ENCODE measurements around the gene TAS2R46.

TAS2R46 gene

DNA sequence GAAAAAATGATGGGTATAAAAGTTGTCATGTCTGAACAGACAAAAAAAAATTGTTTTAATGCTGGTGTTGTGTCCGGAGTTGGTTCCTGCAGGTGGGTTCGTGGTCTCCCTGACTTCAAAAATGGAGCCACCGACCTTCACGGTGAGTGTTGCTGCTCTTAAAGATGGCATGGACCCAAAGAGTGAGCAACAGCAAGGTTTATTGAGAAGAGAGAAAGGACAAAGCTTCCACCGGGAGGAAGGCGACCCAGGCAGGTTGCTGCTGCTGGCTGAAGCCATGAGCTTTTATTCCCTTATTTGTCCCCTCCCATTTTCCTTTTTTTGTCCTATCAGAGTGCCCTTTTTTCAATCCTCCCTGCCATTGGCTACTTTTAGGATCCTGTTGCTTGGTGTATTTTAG, 30.8 kb downstream of the TAS2R46 start, which contains the start of gene TAS2R31:
Gene TAS2R31, minus strand, starts transcription at position 101 of the 400 bp plus-strand sequence. Its CDS starts 72 bp downstream, at position 29.
- TF ChIP-seq, protein P1, sequence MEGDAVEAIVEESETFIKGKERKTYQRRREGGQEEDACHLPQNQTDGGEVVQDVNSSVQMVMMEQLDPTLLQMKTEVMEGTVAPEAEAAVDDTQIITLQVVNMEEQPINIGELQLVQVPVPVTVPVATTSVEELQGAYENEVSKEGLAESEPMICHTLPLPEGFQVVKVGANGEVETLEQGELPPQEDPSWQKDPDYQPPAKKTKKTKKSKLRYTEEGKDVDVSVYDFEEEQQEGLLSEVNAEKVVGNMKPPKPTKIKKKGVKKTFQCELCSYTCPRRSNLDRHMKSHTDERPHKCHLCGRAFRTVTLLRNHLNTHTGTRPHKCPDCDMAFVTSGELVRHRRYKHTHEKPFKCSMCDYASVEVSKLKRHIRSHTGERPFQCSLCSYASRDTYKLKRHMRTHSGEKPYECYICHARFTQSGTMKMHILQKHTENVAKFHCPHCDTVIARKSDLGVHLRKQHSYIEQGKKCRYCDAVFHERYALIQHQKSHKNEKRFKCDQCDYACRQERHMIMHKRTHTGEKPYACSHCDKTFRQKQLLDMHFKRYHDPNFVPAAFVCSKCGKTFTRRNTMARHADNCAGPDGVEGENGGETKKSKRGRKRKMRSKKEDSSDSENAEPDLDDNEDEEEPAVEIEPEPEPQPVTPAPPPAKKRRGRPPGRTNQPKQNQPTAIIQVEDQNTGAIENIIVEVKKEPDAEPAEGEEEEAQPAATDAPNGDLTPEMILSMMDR (conservative IDR thresholded peaks at IDR 0.05), result no peak
- no peak within 1 kb of the TSS for H3K27ac ChIP-seq

DNA sequence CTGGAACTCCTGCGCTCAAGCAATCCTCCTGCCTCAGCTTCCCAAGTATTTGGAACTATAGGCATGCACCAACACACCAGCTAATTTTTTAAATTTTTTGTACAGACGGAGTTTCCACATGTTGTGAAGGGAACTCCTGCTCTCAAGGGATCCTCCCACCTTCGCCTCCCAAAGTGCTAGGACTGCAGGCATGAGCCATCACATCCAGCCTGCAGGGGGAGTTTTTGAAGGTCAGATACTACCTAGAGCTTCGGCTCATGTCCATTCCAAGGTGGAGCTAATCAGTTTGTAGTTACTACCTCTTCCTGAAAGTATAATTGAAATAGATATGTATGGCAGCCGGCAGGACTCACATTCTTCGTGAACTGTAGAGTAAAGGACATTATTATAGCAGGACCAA, 36.0 kb downstream of the TAS2R46 start:
- H3K27ac ChIP-seq, result no peak overlapping the region
- TF ChIP-seq, protein P1 (conservative IDR thresholded peaks at IDR 0.05), result peak; percentile 10; the same call in 1 of the 2 replicates

DNA sequence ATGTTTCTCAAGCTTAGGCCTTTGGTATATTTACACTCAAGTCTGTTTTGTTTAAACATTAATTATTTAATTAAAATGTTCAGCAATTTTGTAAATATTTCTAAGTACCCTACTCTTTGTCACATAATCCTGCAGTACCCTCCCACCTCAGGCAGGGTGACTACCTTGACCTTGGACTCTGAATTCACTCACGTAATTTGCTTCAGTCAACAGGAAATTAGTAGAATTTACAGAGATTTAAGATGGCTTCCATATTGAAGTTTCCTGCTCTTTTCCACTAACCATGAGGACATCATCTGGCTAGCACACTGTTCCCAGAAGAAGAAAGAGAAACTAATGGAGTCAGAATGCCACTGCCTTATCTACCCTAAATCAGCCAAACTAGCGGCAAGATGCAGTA, 38.7 kb downstream of the TAS2R46 start:
- TF ChIP-seq, protein P1 (conservative IDR thresholded peaks at IDR 0.05), result no peak

DNA sequence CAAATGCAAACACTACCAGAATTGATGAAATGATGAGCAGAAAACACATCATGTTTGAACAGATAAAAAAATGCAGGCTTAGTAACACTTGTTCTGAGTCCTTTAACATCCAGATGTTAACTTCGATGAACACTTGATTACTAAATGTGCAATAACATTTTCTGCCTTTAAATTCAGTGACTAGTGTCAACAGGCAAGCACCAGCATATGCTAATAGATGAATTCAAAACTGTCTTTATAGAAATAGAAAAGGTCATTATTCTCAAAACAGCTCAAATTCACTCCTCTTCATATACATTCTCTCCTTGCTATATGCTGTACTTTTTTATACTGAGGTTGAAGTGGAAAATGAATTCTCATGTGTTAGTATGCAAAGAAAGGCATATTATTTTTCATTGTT, 39.6 kb downstream of the TAS2R46 start, which contains the start of gene TAS2R19:
Gene TAS2R19, minus strand, starts transcription at position 101 of the 400 bp plus-strand sequence. Its CDS starts 49 bp downstream, at position 52.
- no peak within 1 kb of the TSS for H3K27ac ChIP-seq
- TF ChIP-seq, protein P1 (conservative IDR thresholded peaks at IDR 0.05), result no peak

More for the DNA sequence above, 38.7 kb downstream of the TAS2R46 start:
- H3K27ac ChIP-seq, result no peak overlapping the region

DNA sequence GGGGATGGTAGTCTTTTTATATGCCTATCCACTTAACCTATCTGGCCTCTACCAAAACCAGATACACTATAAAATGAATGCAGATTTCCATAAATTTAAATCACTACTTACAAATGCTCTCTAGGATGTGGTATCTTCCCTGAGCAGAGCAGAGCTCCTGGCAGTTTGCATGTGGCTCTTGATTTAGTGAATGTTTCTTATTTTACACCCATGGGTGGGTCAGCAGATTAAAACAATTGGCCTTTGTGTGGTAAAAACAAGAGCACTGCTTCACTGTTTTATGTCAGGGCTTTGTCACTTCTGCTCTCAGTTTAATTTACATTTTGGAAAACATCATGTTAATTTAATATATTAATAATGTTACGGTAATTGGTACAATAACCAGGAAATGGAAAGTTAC, 45.2 kb downstream of the TAS2R46 start:
- TF ChIP-seq, protein P1 (conservative IDR thresholded peaks at IDR 0.05), result no peak
- no peak overlapping the region for H3K27ac ChIP-seq

DNA sequence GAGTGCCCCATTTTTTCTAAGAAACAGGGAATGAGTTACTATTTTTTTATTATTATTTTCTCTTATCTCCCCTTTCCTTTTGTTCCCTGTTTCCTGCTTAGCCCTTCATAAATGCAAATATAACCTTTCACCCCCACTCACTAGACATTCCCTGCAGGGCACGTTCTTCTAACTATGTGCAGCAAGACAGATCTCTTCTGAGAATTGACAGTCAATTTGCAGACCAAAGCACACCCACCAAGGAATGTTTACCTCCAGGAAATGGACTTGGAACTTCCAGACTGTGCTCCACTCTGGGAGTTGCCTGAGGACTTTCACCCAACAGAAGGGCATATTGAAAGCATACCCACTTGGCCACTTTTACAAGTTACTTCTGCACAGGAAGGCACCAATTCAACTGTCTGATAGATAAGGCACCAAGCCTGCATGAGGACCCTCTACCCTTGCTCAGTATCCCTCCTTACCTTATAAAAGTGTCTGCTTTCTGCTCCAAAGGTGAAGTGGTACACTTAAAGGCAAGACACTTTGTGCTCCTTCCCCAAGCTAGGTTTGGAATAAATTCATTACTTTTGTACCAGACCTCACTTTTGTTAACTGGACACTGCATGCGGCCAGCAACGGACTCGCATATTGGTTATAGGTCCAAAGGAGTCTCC, 46.2 kb downstream of the TAS2R46 start:
- TF ChIP-seq, protein P1 (conservative IDR thresholded peaks at IDR 0.05), result no peak
- no peak overlapping the region for H3K27ac ChIP-seq

DNA sequence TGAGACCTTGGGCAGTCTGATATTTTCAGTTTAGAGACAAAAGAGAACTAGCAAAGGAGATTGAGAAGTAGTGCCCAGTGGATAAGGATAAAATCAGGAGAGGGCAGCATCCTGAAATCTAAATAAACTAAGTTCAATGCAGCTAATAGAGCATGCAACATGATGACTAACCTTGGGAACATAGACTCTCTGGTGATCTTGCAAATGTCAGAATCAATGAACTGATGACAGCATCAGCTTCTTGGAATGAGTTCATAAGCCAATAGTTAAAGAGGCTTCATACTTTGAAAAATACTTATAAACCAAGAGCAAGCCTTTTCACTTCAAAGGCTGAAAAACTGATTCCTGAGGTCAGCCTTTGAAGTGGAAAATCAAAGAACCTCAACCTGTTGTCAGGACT, 47.9 kb downstream of the TAS2R46 start:
- no peak overlapping the region for H3K27ac ChIP-seq
- TF ChIP-seq, protein P1 (conservative IDR thresholded peaks at IDR 0.05), result no peak

All from VCaP (cell line).